K562 (cell line): ENCODE measurements around the gene NFYC. TPM values are rescaled to one million over a fixed set of nuclear protein-coding genes. Genes with fewer than 3 reads are reported as not detected.

Experiments used
- ATAC-seq: fragments of 200-7000 bp; cut with Tn5 transposase; 3 replicates; pipeline ENCODE4 v1.9.1; 2020; ENCODE audit warnings: moderate library complexity
- BruUV-seq: library from RNA; stranded (reverse); fragments of 400-500 nt; replicated peaks from 2 replicates; lab custom pipeline; 2021; lab: Mats Ljungman, UMichigan
- CTCF ChIA-PET: fragments of 300-600 bp; formaldehyde crosslinking; extraction: SDS; loops from one replicate; lab custom pipeline; 2021; ENCODE audit warnings: low intra/inter-chr PET ratio; lab: Yijun Ruan, JAX
- POLR2A ChIA-PET: fragments of 300-600, 350-650 bp; sonication (Branson Sonifier 250); formaldehyde crosslinking; extraction: SDS; loops from one replicate; lab custom pipeline; 2021; ENCODE audit warnings: antibody characterized with exemption, inconsistent platforms; lab: Yijun Ruan, JAX
- DNase-seq, 4 experiments: peaks; one replicate each; pipeline versions ENCODE4 v3.0.0 to v3.0.0-alpha.2; 2011 to 2018; ENCODE audit warnings: low spot score in 3 of 4, mixed read lengths in 3 of 4; ENCODE audit errors: extremely low read depth in 1 of 4
- FAIRE-seq: peaks from 2 replicates; lab custom pipeline; 2011; peaks lifted over from hg19 to GRCh38; lab: Jason Lieb, UNC
- H2AFZ ChIP-seq: 2 replicates; pipeline ENCODE4 v1.6.0; 2011; ENCODE audit warnings: low read depth, low read length, control low read depth, inconsistent platforms
- H3K27ac ChIP-seq: fragments of 200-600 bp; 3 replicates; pipeline ENCODE4 v1.8.0; 2011; ENCODE audit warnings: low read depth, mild to moderate bottlenecking, control low read depth, inconsistent platforms, low read length, moderate library complexity, mixed read lengths; ENCODE audit errors: extremely low read depth
- H3K27me3 ChIP-seq, 2 experiments: fragments of 300-600 bp in 1 of 2; 2 replicates in 1 of 2; 3 replicates in 1 of 2; pipeline versions ENCODE4 v1.6.0 to v1.8.0; 2011; ENCODE audit warnings: inconsistent platforms in 2 of 2, low read length in 2 of 2, mild to moderate bottlenecking in 1 of 2, mixed read lengths in 1 of 2, moderate library complexity in 1 of 2; ENCODE audit not compliant: control insufficient read depth in 2 of 2, insufficient read depth in 2 of 2
- H3K36me3 ChIP-seq: fragments of 300-600 bp; 3 replicates; pipeline ENCODE4 v1.8.0; 2011; ENCODE audit warnings: mild to moderate bottlenecking, low read length, inconsistent platforms; ENCODE audit not compliant: control insufficient read depth, insufficient read depth
- H3K4me1 ChIP-seq, 2 experiments: fragments of 200-600 bp in 1 of 2; replicated peaks in 1 of 2; 2 replicates in 1 of 2; 3 replicates in 1 of 2; pipeline versions ENCODE4 v1.5.1 to v1.8.0; 2011; ENCODE audit warnings: inconsistent platforms in 2 of 2, low read length in 2 of 2, mild to moderate bottlenecking in 1 of 2, mixed read lengths in 1 of 2, moderate library complexity in 1 of 2; ENCODE audit not compliant: control insufficient read depth in 2 of 2, insufficient read depth in 2 of 2
- H3K4me2 ChIP-seq: 2 replicates; pipeline ENCODE4 v1.6.1; 2011; ENCODE audit warnings: low read length, control low read depth, inconsistent platforms, mixed read lengths; ENCODE audit not compliant: insufficient read depth
- H3K4me3 ChIP-seq: fragments of 200-600 bp; sonication (generic), shearing (Covaris generic); 2 replicates; pipeline ENCODE4 v1.5.1; 2016; ENCODE audit warnings: control low read depth, inconsistent platforms
- H3K79me2 ChIP-seq: fragments of 200-600 bp; 3 replicates; pipeline ENCODE4 v1.8.0; 2011; ENCODE audit warnings: low read length, inconsistent platforms; ENCODE audit not compliant: control insufficient read depth, insufficient read depth
- H3K9ac ChIP-seq, 2 experiments: 2 replicates each; pipeline versions ENCODE4 v1.6.0 to v1.6.1; 2011; ENCODE audit warnings: low read depth in 2 of 2, low read length in 2 of 2, control low read depth in 1 of 2, inconsistent platforms in 1 of 2, mild to moderate bottlenecking in 1 of 2, mixed read lengths in 1 of 2; ENCODE audit not compliant: insufficient read depth in 1 of 2
- H3K9me1 ChIP-seq: one replicate; pipeline ENCODE4 v1.6.0; 2011; ENCODE audit warnings: inconsistent platforms, mild to moderate bottlenecking, low read length, moderate library complexity; ENCODE audit not compliant: control insufficient read depth, insufficient read depth
- H3K9me3 ChIP-seq: replicated peaks from 2 replicates; pipeline ENCODE4 v1.5.1; 2011; ENCODE audit warnings: low read depth, low read length, inconsistent platforms; ENCODE audit not compliant: control insufficient read depth, insufficient read depth
- H4K20me1 ChIP-seq: replicated peaks from 2 replicates; pipeline ENCODE4 v1.6.1; 2011; ENCODE audit warnings: low read length, inconsistent platforms, mixed read lengths; ENCODE audit not compliant: control insufficient read depth, insufficient read depth
- E2F6 ChIP-seq, 2 experiments: IDR thresholded peaks; 2 replicates each; pipeline ENCODE4 v1.6.1; 2011; ENCODE audit warnings: borderline replicate concordance in 1 of 2, control low read depth in 1 of 2, low read depth in 1 of 2, low read length in 1 of 2, mild to moderate bottlenecking in 1 of 2, mixed read lengths in 1 of 2, moderate library complexity in 1 of 2; ENCODE audit not compliant: insufficient read depth in 1 of 2, insufficient read length in 1 of 2, poor library complexity in 1 of 2, severe bottlenecking in 1 of 2; ENCODE audit errors: extremely low read depth in 1 of 2
- EP300 ChIP-seq: IDR thresholded peaks from 2 replicates; pipeline ENCODE4 v1.6.1; 2012; ENCODE audit warnings: low read length, improper control_type of control experiment
- FOXJ2 ChIP-seq: fragments of 200-800 bp; sonication (Bioruptor generic); IDR thresholded peaks from 2 replicates; pipeline ENCODE4 v1.6.1; 2016; ENCODE audit warnings: missing genetic modification characterization, missing compliant biosample characterization
- FOXJ3 ChIP-seq: sonication (generic); formaldehyde crosslinking; IDR thresholded peaks from 2 replicates; pipeline ENCODE4 v1.4.0; 2020; ENCODE audit warnings: mild to moderate bottlenecking, missing genetic modification reagents
- KDM4B ChIP-seq, 2 experiments: fragments of 450-650 bp in 1 of 2; sonication (generic) in 1 of 2; IDR thresholded peaks; 2 replicates each; pipeline ENCODE4 v1.6.1; 2016 to 2017; ENCODE audit warnings: borderline replicate concordance in 2 of 2, antibody characterized with exemption in 1 of 2, low read depth in 1 of 2, mild to moderate bottlenecking in 1 of 2
- L3MBTL2 ChIP-seq: fragments of 450-650 bp; IDR thresholded peaks from 2 replicates; pipeline ENCODE4 v1.6.1; 2016; ENCODE audit warnings: mild to moderate bottlenecking, moderate library complexity
- NFIC ChIP-seq: fragments of 450-650 bp; IDR thresholded peaks from 2 replicates; pipeline ENCODE4 v1.6.1; 2017; ENCODE audit warnings: mild to moderate bottlenecking, inconsistent platforms
- SAFB2 ChIP-seq: fragments of 200-400 bp; formaldehyde crosslinking; IDR thresholded peaks from 2 replicates; pipeline ENCODE4 v1.6.1; 2018; ENCODE audit warnings: borderline replicate concordance, low read length, low read depth, moderate library complexity; ENCODE audit not compliant: severe bottlenecking
- SREBF1 ChIP-seq: fragments of 150-350 bp; IDR thresholded peaks from 2 replicates; pipeline ENCODE4 v1.6.1; 2014; ENCODE audit warnings: antibody characterized with exemption, low read depth, low read length, borderline replicate concordance
- VEZF1 ChIP-seq: fragments of 200-800 bp; sonication (Bioruptor generic); IDR thresholded peaks from 2 replicates; pipeline ENCODE4 v1.6.1; 2017; ENCODE audit warnings: missing genetic modification characterization, missing compliant biosample characterization
- ZBTB7A ChIP-seq: IDR thresholded peaks from 2 replicates; pipeline ENCODE4 v1.6.1; 2011; ENCODE audit warnings: low read depth, mild to moderate bottlenecking, low read length, moderate library complexity, borderline replicate concordance; ENCODE audit not compliant: control insufficient read depth
- ZFX ChIP-seq: sonication (generic); formaldehyde crosslinking; IDR thresholded peaks from 2 replicates; pipeline ENCODE4 v1.8.0; 2022; ENCODE audit warnings: mild to moderate bottlenecking, missing genetic modification reagents, moderate library complexity
- ZNF449 ChIP-seq: fragments of 250-450 bp; sonication (Bioruptor Pico); IDR thresholded peaks from 2 replicates; pipeline ENCODE4 v1.8.0; 2022; ENCODE audit warnings: moderate library complexity, mild to moderate bottlenecking, inconsistent platforms
- WGBS: fragments of 100-300 bp; shearing (Covaris generic); methylation state at CpG from one replicate; pipeline ENCODE4 v1.1.6; 2016; ENCODE audit warnings: low coverage, mixed read lengths; ENCODE audit not compliant: insufficient coverage; ENCODE audit errors: missing lambda C conversion rate; 5-methylcytosine and 5-hydroxymethylcytosine counted together
- in situ Hi-C: fragments of 300-500 bp; cut with MboI; formaldehyde crosslinking; loops from 4 replicates; pipeline ENCODE4 v1.15.0; 2018; ENCODE audit warnings: inconsistent platforms, mixed read lengths
- intact Hi-C: fragments of 100-400 bp; cut with micrococcal nuclease; formaldehyde crosslinking; loops from 2 replicates; pipeline ENCODE4 v1.14.2; 2022
- polyA plus RNA-seq, 8 experiments: library from polyadenylated mRNA; depleted of rRNA in 4 of 8; stranded (reverse) in 5 of 8; unstranded in 3 of 8; fragments of >200 nt; fragmentation: Nextera tagmentation in 2 of 8; fragmentation: Illumina TruSeq in 1 of 8; extraction: Ambion mirVana in 2 of 8; extraction: Trizol in 1 of 8; gene quantifications; 2 replicates each; pipeline versions ENCODE4 v1.2.1 to v1.2.3, GENCODE V29; 2011 to 2014; ENCODE audit warnings: inconsistent platforms in 1 of 8, missing spikeins in 1 of 8
- total RNA-seq, 7 experiments: library from RNA; depleted of rRNA in 6 of 7; stranded (reverse); fragments of >200 nt in 6 of 7; fragmentation: Illumina TruSeq in 2 of 7; extraction: Trizol in 2 of 7; gene quantifications; 2 replicates each; pipeline versions ENCODE4 v1.2.1 to v1.2.3, GENCODE V29; 2011 to 2021; ENCODE audit warnings: low replicate concordance in 1 of 7
- TF ChIP-seq, protein P1 (sequence below), 3 experiments: fragments of 200-800 bp in 1 of 3; sonication (Bioruptor generic) in 1 of 3; sonication (generic) in 1 of 3; formaldehyde crosslinking in 1 of 3; IDR thresholded peaks; 2 replicates each; pipeline versions ENCODE4 v1.6.1 to v1.8.0; 2016 to 2022; ENCODE audit warnings: mild to moderate bottlenecking in 2 of 3, missing compliant biosample characterization in 2 of 3, missing genetic modification characterization in 2 of 3, missing genetic modification reagents in 1 of 3

NFYC gene
- total and polyA plus RNA-seq, 9 of the 15 experiments (the other 6 are each of a cell fraction or from before 2014, with no cell fraction given): 4.8 to 59.8 (median 41.1) TPM

GRCh38 chr1:40799351-40799867, 107.9 kb downstream of the NFYC start:
- Histone ChIP-seq H3K4me3 (no peak overlapping the region), H3K9me3 (no peaks in the 10 kb centered on the region), H3K4me1 (peaks cover 36 to 56% of the 10 kb centered on the region in 2 experiments), H3K36me3 (no peaks in the 10 kb centered on the region), H3K9me1 (no peaks in the 10 kb centered on the region), H3K9ac (peak overlapping the region in 1 of 2 experiments; percentile 84; a peak in 2 of 4 replicates), H4K20me1 (0 out of 2 replicates have a peak, but pooled peaks cover 3% of the 10 kb centered on the region), H3K27ac (peak overlapping the region; percentile 39; the same call in 1 of the 3 replicates), H3K27me3 (no peaks in the 10 kb centered on the region), H3K4me2 (peak overlapping the region; percentile 9; the same call in 1 of the 2 replicates), H3K79me2 (no peaks in the 10 kb centered on the region), H2AFZ (peak overlapping the region; percentile 35; the same call in 1 of the 2 replicates)
- DNase-seq (peak in 2 of 4 experiments; percentile 29 to 43), FAIRE-seq (peak; percentile 42), ATAC-seq (no peak)
- no TSS peak for BruUV-seq
- CTCF ChIA-PET: no interaction called here
- intact Hi-C loops (no loop called here), in situ Hi-C loops (no loop called here)
- TF ChIP-seq E2F6 (IDR thresholded peaks at IDR 0.05; ENCODE audit: borderline replicate concordance in 1 of 2, extremely low read depth in 1 of 2, insufficient read depth in 1 of 2, insufficient read length in 1 of 2, low read depth in 1 of 2, low read length in 1 of 2, poor library complexity in 1 of 2, severe bottlenecking in 1 of 2) (peak in 1 of 2 experiments; percentile 7), SREBF1 (no peak), FOXJ2 (tag) (peak; percentile 85), SAFB2 (no peak), VEZF1 (CRISPR knock-in tag) (peak; percentile 69), EP300 (no peak), ZFX (CRISPR knock-in tag) (peak; percentile 55; the same call in 1 of the 2 replicates), FOXJ3 (peak; percentile 79), NFIC (peak; percentile 73), ZNF449 (CRISPR knock-in tag) (no peak), ZBTB7A (0 out of 2 replicates have a peak, but pooled peaks have one; percentile 31), KDM4B (IDR thresholded peaks at IDR 0.05; ENCODE audit: borderline replicate concordance in 2 of 2, low read depth in 1 of 2) (no peak), L3MBTL2 (0 out of 2 replicates have a peak, but pooled peaks have one; percentile 24)
- TF ChIP-seq, protein P1, sequence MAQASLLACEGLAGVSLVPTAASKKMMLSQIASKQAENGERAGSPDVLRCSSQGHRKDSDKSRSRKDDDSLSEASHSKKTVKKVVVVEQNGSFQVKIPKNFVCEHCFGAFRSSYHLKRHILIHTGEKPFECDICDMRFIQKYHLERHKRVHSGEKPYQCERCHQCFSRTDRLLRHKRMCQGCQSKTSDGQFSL (CRISPR knock-in tag; IDR thresholded peaks at IDR 0.05): peak; percentile 45; the same call in 1 of the 2 replicates
- TF ChIP-seq, protein P1 (tag; IDR thresholded peaks at IDR 0.05): no peak
- POLR2A ChIA-PET: interaction anchor here (1.3 to 1.4 kb wide), 2 partner anchors 10 to 22 kb away, joined by 6 read pairs; no protein-coding TSS in a partner anchor
- 47% methylated on average over 9 of the region's 9 CpGs for WGBS
